Gastrocnemius medialis (tissue), 4 donors: ENCODE data around the gene ADGRV1.

Experiments used
- POLR2A ChIP-seq, 2 donors: fragments of 450-650 bp; IDR thresholded peaks; one replicate each; pipeline ENCODE4 v1.6.1; 2017; ENCODE audit warnings: antibody characterized with exemption in 2 of 2, mild to moderate bottlenecking in 2 of 2, moderate library complexity in 2 of 2
- TF ChIP-seq, protein P1 (sequence below), 5 experiments: fragments of 450-650 bp in 3 of 5; fragments of 200-600 bp in 2 of 5; sonication (generic) in 2 of 5; IDR thresholded peaks in 4 of 5; conservative IDR thresholded peaks in 1 of 5; 1 replicate in 4 of 5; 2 replicates in 1 of 5; pipeline ENCODE4 v1.5.1; 2016 to 2019; ENCODE audit warnings: antibody characterized with exemption in 5 of 5, mild to moderate bottlenecking in 3 of 5, moderate library complexity in 3 of 5

DNA sequence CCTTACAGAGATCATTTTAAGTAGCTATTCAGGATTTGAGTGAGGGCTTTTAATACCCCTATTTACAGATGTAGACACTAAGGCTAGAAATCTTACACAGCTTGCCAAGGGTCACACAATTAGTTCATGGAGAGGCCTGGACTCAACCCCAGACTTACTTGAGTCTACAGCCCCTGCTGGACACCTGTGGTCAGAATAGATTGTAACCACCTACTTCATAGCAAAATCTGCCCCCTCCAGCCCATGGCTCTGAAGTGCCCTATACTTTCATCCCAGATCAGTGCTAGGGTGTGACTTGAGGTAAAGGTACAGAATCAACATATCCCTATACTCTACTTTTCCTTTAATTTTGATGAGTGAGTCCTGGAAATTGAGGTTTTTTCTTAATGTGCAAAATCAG, 291.3 kb downstream of the ADGRV1 start:
- TF ChIP-seq, protein P1, sequence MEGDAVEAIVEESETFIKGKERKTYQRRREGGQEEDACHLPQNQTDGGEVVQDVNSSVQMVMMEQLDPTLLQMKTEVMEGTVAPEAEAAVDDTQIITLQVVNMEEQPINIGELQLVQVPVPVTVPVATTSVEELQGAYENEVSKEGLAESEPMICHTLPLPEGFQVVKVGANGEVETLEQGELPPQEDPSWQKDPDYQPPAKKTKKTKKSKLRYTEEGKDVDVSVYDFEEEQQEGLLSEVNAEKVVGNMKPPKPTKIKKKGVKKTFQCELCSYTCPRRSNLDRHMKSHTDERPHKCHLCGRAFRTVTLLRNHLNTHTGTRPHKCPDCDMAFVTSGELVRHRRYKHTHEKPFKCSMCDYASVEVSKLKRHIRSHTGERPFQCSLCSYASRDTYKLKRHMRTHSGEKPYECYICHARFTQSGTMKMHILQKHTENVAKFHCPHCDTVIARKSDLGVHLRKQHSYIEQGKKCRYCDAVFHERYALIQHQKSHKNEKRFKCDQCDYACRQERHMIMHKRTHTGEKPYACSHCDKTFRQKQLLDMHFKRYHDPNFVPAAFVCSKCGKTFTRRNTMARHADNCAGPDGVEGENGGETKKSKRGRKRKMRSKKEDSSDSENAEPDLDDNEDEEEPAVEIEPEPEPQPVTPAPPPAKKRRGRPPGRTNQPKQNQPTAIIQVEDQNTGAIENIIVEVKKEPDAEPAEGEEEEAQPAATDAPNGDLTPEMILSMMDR (IDR thresholded peaks at IDR 0.05 in 4 of 5, conservative IDR thresholded peaks at IDR 0.05 in 1 of 5) = no peak
- no peak for TF ChIP-seq POLR2A (IDR thresholded peaks at IDR 0.05)
